Muscle of leg (tissue), 11 donors: ENCODE results near the gene DTYMK. TPM values are rescaled to one million over a fixed set of nuclear protein-coding genes. Genes with fewer than 3 reads are reported as not detected.

Source experiments
- DNase-seq: peaks from one replicate; pipeline ENCODE4 v3.0.0; 2013
- H3K27ac ChIP-seq: one replicate; pipeline ENCODE4 v1.5.1; 2013; ENCODE audit warnings: mild to moderate bottlenecking, low read length, control low read depth
- H3K27me3 ChIP-seq: one replicate; pipeline ENCODE4 v1.6.1; 2013; ENCODE audit warnings: low read length; ENCODE audit not compliant: control insufficient read depth, insufficient read depth
- H3K36me3 ChIP-seq: one replicate; pipeline ENCODE4 v1.6.1; 2013; ENCODE audit warnings: low read length; ENCODE audit not compliant: control insufficient read depth, insufficient read depth
- H3K4me1 ChIP-seq: one replicate; pipeline ENCODE4 v1.6.1; 2013; ENCODE audit warnings: low read length; ENCODE audit not compliant: control insufficient read depth, insufficient read depth
- H3K4me3 ChIP-seq: one replicate; pipeline ENCODE4 v1.5.1; 2013; ENCODE audit warnings: low read length, control low read depth
- H3K9me3 ChIP-seq: replicated peaks from 2 replicates; pipeline ENCODE4 v1.6.1; 2013; ENCODE audit warnings: low read depth, low read length; ENCODE audit not compliant: control insufficient read depth
- WGBS: methylation state at CpG from one replicate; pipeline ENCODE4 v1.1.5; 2013; ENCODE audit warnings: missing lambda C conversion rate; ENCODE audit not compliant: insufficient coverage; 5-methylcytosine and 5-hydroxymethylcytosine counted together
- polyA plus RNA-seq, 8 donors: library from polyadenylated mRNA; unstranded; fragments of 120-200 nt; gene quantifications; one replicate each; pipeline versions ENCODE4 v1.2.1 to v1.2.3, GENCODE V29; 2013; ENCODE audit warnings: inconsistent platforms in 1 of 8, low replicate concordance in 1 of 8; ENCODE audit not compliant: insufficient read length in 8 of 8, insufficient read depth in 1 of 8
- total RNA-seq: library from RNA; stranded (reverse); fragments of 120-200 nt; gene quantifications from one replicate; pipeline ENCODE4 v1.2.4, GENCODE V29; 2013

Gene DTYMK
- total and polyA plus RNA-seq, 9 donors, result 22.7 to 35.1 (median 28.5) TPM

DNA sequence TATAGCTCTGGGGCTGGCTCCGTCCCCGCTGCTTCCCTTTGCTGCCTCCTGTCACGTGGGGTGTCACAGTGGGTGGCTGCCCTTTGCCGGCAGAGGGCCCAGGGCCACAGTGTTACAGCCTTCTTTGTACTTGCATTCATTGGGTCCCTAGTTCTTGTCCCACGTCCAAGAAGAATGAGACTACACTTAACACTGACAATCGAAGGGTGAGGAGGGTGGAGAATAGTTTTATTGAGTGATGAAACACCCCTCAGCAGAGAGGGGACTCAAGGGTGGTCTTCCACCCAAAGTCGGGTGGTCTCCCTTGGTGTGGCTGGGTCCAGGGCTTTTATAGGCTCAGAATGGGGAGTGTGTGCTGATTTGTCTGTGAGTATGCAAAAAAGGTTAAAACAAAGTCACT lies 47.2 kb downstream of the DTYMK start:
- H3K27ac ChIP-seq, result no peak overlapping the region
- DNase-seq, result no peak
- H3K4me1 ChIP-seq, result peaks cover 28% of the 10 kb centered on the region
- 94% methylated on average over 4 of the region's 7 CpGs for WGBS
- H3K9me3 ChIP-seq, result peaks cover 3% of the 10 kb centered on the region
- H3K27me3 ChIP-seq, result no peaks in the 10 kb centered on the region
- no peak overlapping the region for H3K4me3 ChIP-seq
- H3K36me3 ChIP-seq, result peaks cover 18% of the 10 kb centered on the region

- no peaks in the 10 kb centered on the region for H3K27me3 ChIP-seq
- no peak for DNase-seq
- H3K36me3 ChIP-seq, result peaks cover 21% of the 10 kb centered on the region
- H3K27ac ChIP-seq, result no peak overlapping the region
- H3K4me1 ChIP-seq, result peaks cover 29% of the 10 kb centered on the region
- peaks cover 3% of the 10 kb centered on the region for H3K9me3 ChIP-seq
- WGBS, result 89% methylated on average over 11 of the region's 14 CpGs
- H3K4me3 ChIP-seq, result no peak overlapping the region
Measured at GRCh38 chr2:241638940-241639339, 47.7 kb downstream of the DTYMK start.

DNA sequence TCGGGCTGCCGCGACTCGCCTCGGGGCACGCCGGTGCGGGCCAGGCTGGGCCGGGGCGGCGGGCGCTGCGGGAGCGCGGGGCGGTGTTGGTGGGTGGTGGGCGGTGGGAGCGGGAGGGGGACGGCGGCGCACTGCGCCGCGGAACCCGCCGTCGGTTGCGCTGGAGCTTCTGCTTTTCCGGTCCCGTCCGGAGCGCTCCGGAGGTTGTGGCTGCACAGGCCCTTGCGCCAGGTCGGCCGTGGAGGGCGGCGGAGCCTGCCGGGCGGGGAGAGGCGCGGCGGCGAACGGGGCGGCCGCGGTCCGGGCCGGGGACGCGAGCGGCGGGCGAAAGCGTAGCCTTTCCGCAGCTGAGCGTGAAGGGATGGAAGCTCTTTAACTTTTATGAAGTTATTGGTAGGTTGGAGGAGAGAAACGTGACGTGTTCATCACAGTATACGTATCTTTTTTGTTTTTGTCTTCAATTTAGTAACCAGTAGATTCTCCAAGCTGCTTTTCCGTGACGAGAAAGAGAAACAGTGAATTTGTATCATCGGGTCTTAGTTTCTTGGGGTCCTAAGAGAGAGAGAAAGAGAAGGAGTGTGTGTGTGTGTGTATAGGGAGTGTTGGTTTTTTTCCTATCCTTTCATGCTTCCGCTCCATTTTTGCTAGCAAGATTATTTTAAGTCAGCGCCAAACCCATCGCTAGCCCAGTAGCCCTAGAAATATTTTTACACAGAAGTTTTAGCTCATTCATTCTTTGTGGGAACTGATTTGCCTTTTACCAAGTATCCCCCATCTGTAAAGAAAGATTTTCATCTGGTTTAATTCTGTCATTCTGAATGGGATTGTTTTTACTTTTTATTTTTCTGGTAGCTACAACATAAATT lies 48.6 kb downstream of the DTYMK start:
- peaks cover 3% of the 10 kb centered on the region for H3K9me3 ChIP-seq
- no peak overlapping the region for H3K27ac ChIP-seq
- no peak for DNase-seq
- under 1% methylated on average over 56 of the region's 67 CpGs for WGBS
- H3K4me1 ChIP-seq, result peaks cover 29% of the 10 kb centered on the region
- no peaks in the 10 kb centered on the region for H3K27me3 ChIP-seq
- H3K4me3 ChIP-seq, result peak overlapping the region; percentile 86
- H3K36me3 ChIP-seq, result peaks cover 29% of the 10 kb centered on the region

DNA sequence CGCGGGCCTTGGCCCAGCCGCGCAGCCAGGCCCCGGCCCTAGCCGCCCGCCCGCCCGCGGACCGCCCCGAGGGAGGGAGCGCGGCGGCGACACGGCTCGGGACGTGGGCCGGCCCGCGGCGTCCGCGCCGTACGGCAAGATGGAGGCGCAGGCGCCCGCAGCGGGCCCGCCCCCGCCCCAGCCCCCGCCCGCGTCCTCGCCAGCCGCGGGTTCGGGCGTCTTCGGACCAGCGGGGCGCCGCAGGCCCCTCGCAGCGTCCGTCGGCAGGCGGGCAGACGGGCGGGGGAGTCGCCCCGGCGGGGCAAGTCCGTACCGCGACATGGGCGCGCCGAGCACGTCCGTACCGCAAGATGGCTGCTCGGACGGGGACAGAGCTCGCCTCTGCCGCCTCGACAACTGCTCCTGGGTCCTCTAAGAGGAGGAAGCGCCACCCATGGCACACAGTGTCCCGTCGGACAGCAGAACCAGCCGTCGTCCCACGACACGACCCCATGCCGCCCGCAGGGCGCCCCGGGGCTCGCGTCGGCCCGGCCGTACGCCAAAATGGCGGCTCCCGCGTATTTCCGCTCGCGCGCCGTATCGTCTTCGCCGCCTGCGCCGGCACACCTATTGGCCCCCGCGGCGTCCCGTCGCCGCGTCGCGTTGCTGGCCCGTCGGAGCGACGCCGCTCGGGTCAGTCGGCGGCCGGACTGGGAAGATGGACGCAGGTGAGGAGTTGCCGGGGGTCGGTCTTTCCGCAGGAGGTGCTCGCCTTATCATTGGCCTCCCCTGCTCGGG lies 49.4 kb downstream of the DTYMK start, which contains the start of the genes ATG4B and THAP4:
Gene ATG4B, plus strand, starts transcription at position 676 of the 777 bp plus-strand sequence. Its CDS starts 22 bp downstream, at position 698.
Gene THAP4, minus strand, starts transcription at position 141 of the 777 bp plus-strand sequence. CDS start 141 bp downstream, outside the sequence.
- Histone ChIP-seq H3K27me3 (no peaks in the 10 kb centered on the region), H3K4me1 (peaks cover 29% of the 10 kb centered on the region), H3K9me3 (peaks cover 3% of the 10 kb centered on the region), H3K36me3 (peaks cover 37% of the 10 kb centered on the region), H3K27ac (peak within 1 kb of the TSS; percentile 99), H3K4me3 (peak within 1 kb of the TSS; percentile 86)
- DNase-seq, result peak; percentile 96
- under 1% methylated on average over 123 of the region's 123 CpGs for WGBS

GRCh38 chr2:241636182-241637017 lies 50.2 kb downstream of the DTYMK start:
- Histone ChIP-seq H3K36me3 (peaks cover 41% of the 10 kb centered on the region), H3K9me3 (peaks cover 3% of the 10 kb centered on the region), H3K27me3 (no peaks in the 10 kb centered on the region), H3K27ac (peak overlapping the region; percentile 77), H3K4me3 (peak overlapping the region; percentile 80), H3K4me1 (peaks cover 24% of the 10 kb centered on the region)
- peak; percentile 59 for DNase-seq
- under 1% methylated on average over 97 of the region's 97 CpGs for WGBS

- H3K4me1 ChIP-seq, result peaks cover 20% of the 10 kb centered on the region
- H3K27me3 ChIP-seq, result no peaks in the 10 kb centered on the region
- peaks cover 46% of the 10 kb centered on the region for H3K36me3 ChIP-seq
- WGBS, result 40% methylated on average over 1 of the region's 6 CpGs
- H3K9me3 ChIP-seq, result peaks cover 3% of the 10 kb centered on the region
- no peak overlapping the region for H3K27ac ChIP-seq
- H3K4me3 ChIP-seq, result peak overlapping the region; percentile 80
- no peak for DNase-seq
Measured at GRCh38 chr2:241635756-241636155, 50.9 kb downstream of the DTYMK start.

DNA sequence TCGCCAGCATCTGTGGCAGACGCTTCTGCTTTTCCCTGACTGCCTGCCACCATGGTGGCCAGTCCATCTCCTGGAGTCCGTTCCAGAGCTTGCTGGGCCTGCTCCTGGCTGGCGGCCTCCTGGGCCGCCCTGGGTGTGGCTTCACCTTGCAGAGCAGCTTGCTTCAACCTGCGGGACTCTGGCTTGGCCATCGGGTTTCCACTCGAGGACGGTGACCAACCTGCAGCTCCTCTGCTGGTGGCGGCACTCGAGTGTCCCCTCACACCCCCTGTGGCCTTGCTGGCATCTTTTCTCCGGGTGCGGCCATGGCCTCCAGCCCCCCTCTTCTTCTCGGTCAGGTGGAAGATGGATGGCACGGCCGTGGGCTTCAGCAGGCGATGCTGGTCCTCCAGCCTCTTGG lies 53.1 kb downstream of the DTYMK start:
- Histone ChIP-seq H3K4me3 (no peak overlapping the region), H3K27ac (no peak overlapping the region), H3K36me3 (peaks cover 45% of the 10 kb centered on the region), H3K9me3 (no peaks in the 10 kb centered on the region), H3K27me3 (no peaks in the 10 kb centered on the region), H3K4me1 (peaks cover 11% of the 10 kb centered on the region)
- no peak for DNase-seq
- WGBS, result 92% methylated on average over 11 of the region's 17 CpGs

DNA sequence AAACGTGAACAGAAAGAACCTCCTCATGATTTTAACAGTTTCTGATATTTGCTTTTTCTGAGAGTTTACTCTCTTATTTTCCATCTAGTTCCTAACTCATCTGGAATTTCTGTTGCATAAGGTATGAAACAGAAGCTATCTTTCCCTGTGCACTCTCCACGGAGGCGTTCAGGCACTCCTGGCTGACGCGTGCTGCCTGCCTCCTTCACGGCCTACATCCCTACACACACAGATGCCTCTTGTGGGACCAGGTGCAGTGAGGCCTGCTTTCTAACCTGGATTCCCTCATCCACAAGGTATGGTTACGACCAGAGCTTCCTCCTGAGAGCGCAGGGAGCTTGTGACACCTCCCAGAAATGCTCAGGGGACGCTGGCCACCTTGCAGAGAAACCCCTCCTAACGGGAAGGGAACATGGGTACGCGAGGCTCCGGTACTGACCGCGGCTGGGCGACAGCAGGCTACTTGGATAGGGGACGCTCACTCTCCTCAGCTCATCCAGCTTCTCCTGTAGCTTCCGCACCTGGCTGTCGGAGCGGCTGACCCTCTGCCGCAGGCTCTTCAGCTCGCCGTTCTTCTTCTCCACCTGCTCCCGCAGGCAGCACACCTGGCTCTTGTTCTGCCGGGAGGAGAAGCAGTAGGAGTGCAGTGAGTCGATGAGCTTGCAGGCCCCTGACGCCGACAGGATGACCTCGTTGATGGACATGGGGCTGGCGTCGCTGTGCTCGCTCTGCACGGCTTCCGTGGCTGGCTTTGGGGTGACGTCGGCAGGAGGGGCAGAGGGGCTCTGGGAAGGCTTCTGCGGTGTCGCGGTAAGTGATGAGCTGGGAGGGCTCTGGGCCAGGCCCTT lies 53.9 kb downstream of the DTYMK start:
- no peak overlapping the region for H3K4me3 ChIP-seq
- WGBS, result 93% methylated on average over 37 of the region's 39 CpGs
- no peaks in the 10 kb centered on the region for H3K27me3 ChIP-seq
- peaks cover 8% of the 10 kb centered on the region for H3K4me1 ChIP-seq
- no peak overlapping the region for H3K27ac ChIP-seq
- no peaks in the 10 kb centered on the region for H3K9me3 ChIP-seq
- peaks cover 47% of the 10 kb centered on the region for H3K36me3 ChIP-seq
- DNase-seq, result no peak
